ENCODE measurements around the gene ADAMTSL2.

Gene ADAMTSL2

DNA sequence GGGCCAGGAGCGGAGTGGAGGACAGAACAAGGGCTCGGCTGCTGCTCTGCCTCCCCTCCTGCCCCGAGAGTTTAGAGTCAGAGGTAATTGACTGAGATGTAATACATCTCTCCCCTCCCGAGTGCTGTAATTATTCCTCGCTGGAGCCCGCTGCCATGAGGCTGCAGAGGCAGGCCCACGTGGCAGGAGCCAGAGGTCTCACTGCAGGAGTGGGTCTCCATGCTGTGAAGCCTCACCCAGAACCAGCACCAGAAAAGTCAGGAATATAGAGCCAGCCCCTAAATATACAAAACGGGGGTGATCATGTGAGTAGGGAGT lies 72.2 kb downstream of the ADAMTSL2 start:
- TF ChIP-seq, protein P1, sequence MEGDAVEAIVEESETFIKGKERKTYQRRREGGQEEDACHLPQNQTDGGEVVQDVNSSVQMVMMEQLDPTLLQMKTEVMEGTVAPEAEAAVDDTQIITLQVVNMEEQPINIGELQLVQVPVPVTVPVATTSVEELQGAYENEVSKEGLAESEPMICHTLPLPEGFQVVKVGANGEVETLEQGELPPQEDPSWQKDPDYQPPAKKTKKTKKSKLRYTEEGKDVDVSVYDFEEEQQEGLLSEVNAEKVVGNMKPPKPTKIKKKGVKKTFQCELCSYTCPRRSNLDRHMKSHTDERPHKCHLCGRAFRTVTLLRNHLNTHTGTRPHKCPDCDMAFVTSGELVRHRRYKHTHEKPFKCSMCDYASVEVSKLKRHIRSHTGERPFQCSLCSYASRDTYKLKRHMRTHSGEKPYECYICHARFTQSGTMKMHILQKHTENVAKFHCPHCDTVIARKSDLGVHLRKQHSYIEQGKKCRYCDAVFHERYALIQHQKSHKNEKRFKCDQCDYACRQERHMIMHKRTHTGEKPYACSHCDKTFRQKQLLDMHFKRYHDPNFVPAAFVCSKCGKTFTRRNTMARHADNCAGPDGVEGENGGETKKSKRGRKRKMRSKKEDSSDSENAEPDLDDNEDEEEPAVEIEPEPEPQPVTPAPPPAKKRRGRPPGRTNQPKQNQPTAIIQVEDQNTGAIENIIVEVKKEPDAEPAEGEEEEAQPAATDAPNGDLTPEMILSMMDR (IDR thresholded peaks at IDR 0.05; ENCODE audit: extremely low read depth, insufficient read depth, missing control alignments): no peak
- no peak for DNase-seq (ENCODE audit: low spot score)
- in situ Hi-C loops (cut with MboI; ENCODE audit: low pct_unique_long_range_greater_than_20kb, low sequenced_read_pairs, unreplicated experiment): no loop called here

DNA sequence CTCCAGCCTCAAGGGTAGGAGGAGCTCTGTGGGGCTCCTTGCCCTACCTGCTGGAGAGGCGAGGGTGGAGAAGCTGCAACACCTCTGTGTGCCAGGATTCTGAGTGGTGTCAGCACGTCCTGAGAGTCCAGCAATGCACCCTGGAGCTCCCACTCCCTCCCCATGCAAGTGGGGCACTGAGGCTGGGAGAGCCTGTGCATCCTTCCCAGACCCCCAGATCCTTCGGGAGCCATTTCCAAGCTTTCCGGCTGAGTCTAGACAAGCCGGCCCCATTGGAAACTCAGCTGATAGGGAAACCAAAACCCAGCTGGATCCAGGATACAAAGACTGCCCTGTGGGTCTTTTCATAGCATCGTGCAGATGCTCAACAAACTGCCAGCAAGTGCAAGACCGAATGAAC lies 72.9 kb downstream of the ADAMTSL2 start:
- TF ChIP-seq, protein P1 (IDR thresholded peaks at IDR 0.05; ENCODE audit: extremely low read depth, insufficient read depth, missing control alignments): no peak
- in situ Hi-C loops (cut with MboI; ENCODE audit: low pct_unique_long_range_greater_than_20kb, low sequenced_read_pairs, unreplicated experiment): no loop called here
- no peak for DNase-seq (ENCODE audit: low spot score)

DNA sequence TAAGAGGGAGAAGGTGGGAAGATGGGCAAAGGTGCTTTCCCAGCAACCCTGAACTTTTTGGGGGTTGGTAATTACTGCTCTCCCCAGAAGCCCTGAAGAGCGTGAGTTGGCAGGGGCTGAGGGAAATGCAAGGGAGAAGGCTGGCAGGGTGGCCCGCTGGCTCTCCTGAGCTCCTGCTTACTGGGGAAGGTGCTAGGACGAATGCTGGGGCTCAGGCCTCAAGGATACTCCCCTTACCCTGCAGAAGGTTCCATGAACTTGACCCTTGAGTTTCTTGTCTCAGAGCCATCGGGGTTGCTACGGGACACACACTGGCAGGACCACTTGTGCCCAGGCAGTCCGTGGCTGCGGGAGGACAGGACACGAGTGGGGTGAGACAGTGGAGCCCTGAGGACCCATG lies 73.5 kb downstream of the ADAMTSL2 start:
- DNase-seq (ENCODE audit: low spot score): no peak
- TF ChIP-seq, protein P1 (IDR thresholded peaks at IDR 0.05; ENCODE audit: extremely low read depth, insufficient read depth, missing control alignments): no peak
- in situ Hi-C loops (cut with MboI; ENCODE audit: low pct_unique_long_range_greater_than_20kb, low sequenced_read_pairs, unreplicated experiment): no loop called here

DNA sequence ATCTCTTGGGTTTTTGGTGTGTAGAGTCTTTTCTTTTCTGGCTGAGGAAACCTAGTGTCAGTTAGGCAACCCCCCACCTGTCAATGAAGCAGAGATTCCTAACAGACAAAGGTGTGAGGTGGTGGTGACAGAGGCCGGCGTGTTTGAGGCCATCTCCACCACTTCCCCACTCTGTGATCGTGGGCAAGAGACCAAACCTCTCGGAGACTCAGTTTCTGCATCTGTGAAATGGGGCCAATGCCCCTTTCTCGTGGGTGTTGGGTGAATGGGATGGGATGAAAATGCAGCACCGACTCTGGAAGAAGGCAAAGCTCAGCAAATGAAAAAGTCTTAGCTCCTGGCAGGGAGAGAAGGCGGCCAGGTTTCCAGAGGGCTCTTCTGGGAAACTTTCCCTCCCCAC lies 73.9 kb downstream of the ADAMTSL2 start:
- DNase-seq (ENCODE audit: low spot score): no peak
- TF ChIP-seq, protein P1 (IDR thresholded peaks at IDR 0.05; ENCODE audit: extremely low read depth, insufficient read depth, missing control alignments): no peak
- in situ Hi-C loops (cut with MboI; ENCODE audit: low pct_unique_long_range_greater_than_20kb, low sequenced_read_pairs, unreplicated experiment): no loop called here

DNA sequence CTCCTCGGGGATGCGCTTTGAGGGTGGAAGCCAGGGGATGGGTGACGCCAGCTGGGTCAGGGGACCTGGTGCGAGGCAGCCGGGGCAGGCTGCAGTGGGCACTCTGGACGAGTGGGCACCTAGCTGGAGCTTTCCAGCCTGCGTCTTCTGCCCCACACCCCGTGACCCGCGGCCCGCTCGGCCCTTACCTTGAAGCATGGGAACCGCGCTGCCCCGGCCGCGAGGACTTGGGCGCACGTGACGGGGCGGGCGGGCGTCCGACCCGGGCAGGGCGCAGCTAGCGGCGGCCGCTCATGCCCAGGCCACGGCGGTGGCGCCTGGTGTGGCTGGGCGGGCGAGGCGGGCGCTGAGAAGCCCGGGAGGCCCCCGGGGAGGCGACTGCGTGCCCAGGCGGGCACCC lies 74.4 kb downstream of the ADAMTSL2 start:
- TF ChIP-seq, protein P1 (IDR thresholded peaks at IDR 0.05; ENCODE audit: extremely low read depth, insufficient read depth, missing control alignments): no peak
- no peak for DNase-seq (ENCODE audit: low spot score)
- in situ Hi-C loops (cut with MboI; ENCODE audit: low pct_unique_long_range_greater_than_20kb, low sequenced_read_pairs, unreplicated experiment): no loop called here

DNA sequence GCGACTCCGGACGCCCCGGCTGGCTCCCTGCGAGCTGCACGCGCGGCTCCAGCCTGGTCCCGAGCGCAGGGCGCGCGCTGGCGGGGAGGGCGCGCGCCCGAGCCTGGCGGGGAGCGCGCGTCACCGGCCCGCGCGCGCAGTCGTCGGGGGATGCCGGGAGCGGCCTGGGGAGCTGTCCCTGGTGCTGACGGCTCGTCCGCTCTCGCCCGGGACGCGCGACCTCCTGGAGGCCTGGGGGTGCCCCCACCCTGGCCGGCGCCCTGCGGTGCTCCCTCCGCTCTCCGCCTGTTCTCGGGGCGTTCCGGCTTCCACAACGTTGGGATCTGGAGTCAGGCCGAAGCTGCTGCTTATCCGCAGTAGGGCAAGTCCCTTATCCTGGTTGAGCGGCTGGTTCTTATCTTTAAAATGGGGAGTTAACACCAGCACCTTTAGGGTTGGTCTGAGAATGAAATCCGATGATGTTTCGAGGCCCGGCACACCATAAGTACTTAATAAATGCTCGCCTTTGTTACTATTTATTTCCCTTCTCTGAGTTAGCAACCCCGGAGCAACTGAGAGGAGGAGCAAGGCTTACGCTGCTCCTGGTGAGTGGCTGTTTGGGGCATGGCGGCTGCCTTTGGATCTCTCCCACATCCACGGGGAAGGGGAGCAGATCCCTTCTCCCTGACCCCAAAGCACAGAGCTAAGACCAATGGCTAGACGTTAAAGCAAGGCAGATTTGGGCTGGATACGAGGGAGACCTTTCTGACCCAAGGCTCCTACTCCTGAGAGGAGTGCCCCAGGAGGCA lies 75.0 kb downstream of the ADAMTSL2 start, which contains the start of gene FAM163B:
FAM163B (minus strand) TSS at position 79 of the 788 bp plus-strand sequence. CDS start 29,166 bp downstream, outside the sequence.
- DNase-seq (ENCODE audit: low spot score): no peak
- in situ Hi-C loops (cut with MboI; ENCODE audit: low pct_unique_long_range_greater_than_20kb, low sequenced_read_pairs, unreplicated experiment): no loop called here
- TF ChIP-seq, protein P1 (IDR thresholded peaks at IDR 0.05; ENCODE audit: extremely low read depth, insufficient read depth, missing control alignments): no peak
